ENCODE measurements around the gene RAB6C.
"Not testable (repeated sequence)": the region's sequence is repeated elsewhere in the genome, so short reads cannot be mapped to it uniquely, and the experiment has no call there.

DNA sequence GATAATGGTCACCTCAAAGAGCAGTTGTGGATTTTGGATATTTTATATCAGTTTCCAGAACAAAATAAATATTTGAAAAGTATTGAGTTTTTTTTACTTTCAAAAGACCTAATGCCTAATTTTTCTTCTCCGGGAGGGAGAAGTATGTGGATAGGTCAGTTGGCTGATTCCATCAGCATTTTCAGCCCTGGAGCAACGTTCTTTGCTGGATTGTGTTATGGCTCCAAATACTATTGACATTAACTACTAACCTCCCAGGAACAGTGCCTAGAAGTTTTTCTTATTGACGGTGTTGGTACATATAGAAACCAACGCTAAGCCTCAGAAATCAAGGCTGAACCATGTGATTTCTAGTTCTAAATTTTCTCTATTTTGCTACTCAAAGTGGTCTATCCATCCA is 20.7 kb upstream of the RAB6C start:
- TF ChIP-seq, protein P1, sequence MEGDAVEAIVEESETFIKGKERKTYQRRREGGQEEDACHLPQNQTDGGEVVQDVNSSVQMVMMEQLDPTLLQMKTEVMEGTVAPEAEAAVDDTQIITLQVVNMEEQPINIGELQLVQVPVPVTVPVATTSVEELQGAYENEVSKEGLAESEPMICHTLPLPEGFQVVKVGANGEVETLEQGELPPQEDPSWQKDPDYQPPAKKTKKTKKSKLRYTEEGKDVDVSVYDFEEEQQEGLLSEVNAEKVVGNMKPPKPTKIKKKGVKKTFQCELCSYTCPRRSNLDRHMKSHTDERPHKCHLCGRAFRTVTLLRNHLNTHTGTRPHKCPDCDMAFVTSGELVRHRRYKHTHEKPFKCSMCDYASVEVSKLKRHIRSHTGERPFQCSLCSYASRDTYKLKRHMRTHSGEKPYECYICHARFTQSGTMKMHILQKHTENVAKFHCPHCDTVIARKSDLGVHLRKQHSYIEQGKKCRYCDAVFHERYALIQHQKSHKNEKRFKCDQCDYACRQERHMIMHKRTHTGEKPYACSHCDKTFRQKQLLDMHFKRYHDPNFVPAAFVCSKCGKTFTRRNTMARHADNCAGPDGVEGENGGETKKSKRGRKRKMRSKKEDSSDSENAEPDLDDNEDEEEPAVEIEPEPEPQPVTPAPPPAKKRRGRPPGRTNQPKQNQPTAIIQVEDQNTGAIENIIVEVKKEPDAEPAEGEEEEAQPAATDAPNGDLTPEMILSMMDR (IDR thresholded peaks at IDR 0.05 in 4 of 5, conservative IDR thresholded peaks at IDR 0.05 in 1 of 5) = not testable (repeated sequence)
- not testable (repeated sequence) for TF ChIP-seq POLR2A (IDR thresholded peaks at IDR 0.05)
